ENCODE data around the gene PNMT. TPM values are rescaled to one million over a fixed set of nuclear protein-coding genes. Genes with fewer than 3 reads are reported as not detected.

PNMT gene
- total RNA-seq, 4 donors from 2014 or later, result 0.26 to 8.4 (median 1.3) TPM

- Histone ChIP-seq H3K27ac (no peak overlapping the region), H3K27me3 (no peaks in the 10 kb centered on the region), H3K4me3 (no peak overlapping the region), H3K9me3 (no peaks in the 10 kb centered on the region), H3K4me1 (peaks cover 38 to 84% (median 49%) of the 10 kb centered on the region in 3 donors), H3K36me3 (peaks cover 0 to 28% (median 0%) of the 10 kb centered on the region in 3 donors)
- intact Hi-C loops (cut with DNase I), result no loop called here
- no peak for DNase-seq
- TF ChIP-seq POLR2A (IDR thresholded peaks at IDR 0.05) (no peak), CTCF (IDR thresholded peaks at IDR 0.05) (no peak)
- 77 to 92% methylated on average over 5 to 8 of the region's 9 CpGs for WGBS, 2 donors
Measured at GRCh38 chr17:39642291-39643074, 25.8 kb upstream of the PNMT start.

GRCh38 chr17:39643271-39643670 lies 25.0 kb upstream of the PNMT start:
- no peaks in the 10 kb centered on the region for H3K9me3 ChIP-seq
- H3K4me3 ChIP-seq, result no peak overlapping the region
- TF ChIP-seq CTCF (IDR thresholded peaks at IDR 0.05), result no peak
- TF ChIP-seq POLR2A (IDR thresholded peaks at IDR 0.05), result no peak
- intact Hi-C loops (cut with DNase I), result no loop called here
- WGBS, 2 donors, result 54 to 63% methylated on average over 2 to 4 of the region's 4 CpGs
- peaks cover 30 to 76% (median 42%) of the 10 kb centered on the region in 3 donors for H3K4me1 ChIP-seq
- H3K27me3 ChIP-seq, result no peaks in the 10 kb centered on the region
- peaks cover 0 to 28% (median 0%) of the 10 kb centered on the region in 3 donors for H3K36me3 ChIP-seq
- H3K27ac ChIP-seq, result no peak overlapping the region
- no peak for DNase-seq

GRCh38 chr17:39647256-39647655 lies 21.0 kb upstream of the PNMT start:
- intact Hi-C loops (cut with DNase I), result no loop called here
- peaks cover 12 to 52% (median 13%) of the 10 kb centered on the region in 3 donors for H3K4me1 ChIP-seq
- H3K36me3 ChIP-seq, result peaks cover 0 to 31% (median 0%) of the 10 kb centered on the region in 3 donors
- H3K27ac ChIP-seq, result no peak overlapping the region
- H3K9me3 ChIP-seq, result no peaks in the 10 kb centered on the region
- DNase-seq, result no peak
- no peak for TF ChIP-seq POLR2A (IDR thresholded peaks at IDR 0.05)
- no peak for TF ChIP-seq CTCF (IDR thresholded peaks at IDR 0.05)
- 80 to 88% methylated on average over 4 of the region's 5 CpGs for WGBS, 2 donors
- H3K27me3 ChIP-seq, result no peaks in the 10 kb centered on the region
- no peak overlapping the region for H3K4me3 ChIP-seq

- Histone ChIP-seq H3K4me3 (no peak overlapping the region), H3K4me1 (peaks cover 3 to 52% (median 10%) of the 10 kb centered on the region in 3 donors), H3K27ac (no peak overlapping the region), H3K9me3 (no peaks in the 10 kb centered on the region), H3K36me3 (peaks cover 0 to 37% (median 0%) of the 10 kb centered on the region in 3 donors), H3K27me3 (no peaks in the 10 kb centered on the region)
- intact Hi-C loops (cut with DNase I), result no loop called here
- DNase-seq, result no peak
- TF ChIP-seq POLR2A (IDR thresholded peaks at IDR 0.05) (no peak), CTCF (IDR thresholded peaks at IDR 0.05) (no peak)
- 79 to 90% methylated on average over 8 to 15 of the region's 15 CpGs for WGBS, 2 donors
Measured at GRCh38 chr17:39648616-39649366, 19.5 kb upstream of the PNMT start.

GRCh38 chr17:39650121-39650579 lies 18.1 kb upstream of the PNMT start:
- WGBS, 2 donors, result 67 to 81% methylated on average over 9 to 11 of the region's 11 CpGs
- no peak for DNase-seq

More at GRCh38 chr17:39650121-39650579, 18.1 kb upstream of the PNMT start:
- Histone ChIP-seq H3K27me3 (no peaks in the 10 kb centered on the region), H3K4me3 (no peak overlapping the region), H3K9me3 (no peaks in the 10 kb centered on the region), H3K4me1 (peaks cover 0 to 45% (median 9%) of the 10 kb centered on the region in 3 donors), H3K36me3 (peaks cover 0 to 47% (median 0%) of the 10 kb centered on the region in 3 donors), H3K27ac (no peak overlapping the region)
- TF ChIP-seq CTCF (IDR thresholded peaks at IDR 0.05) (no peak), POLR2A (IDR thresholded peaks at IDR 0.05) (no peak)
- intact Hi-C loops (cut with DNase I), result no loop called here
